Gastrocnemius medialis (tissue), 4 donors: Measurements from ENCODE around the gene LYRM2.

Experiments
- CTCF ChIP-seq, 5 experiments: fragments of 450-650 bp in 3 of 5; fragments of 200-600 bp in 2 of 5; sonication (generic) in 2 of 5; IDR thresholded peaks in 4 of 5; conservative IDR thresholded peaks in 1 of 5; 1 replicate in 4 of 5; 2 replicates in 1 of 5; pipeline ENCODE4 v1.5.1; 2016 to 2019; ENCODE audit warnings: antibody characterized with exemption in 5 of 5, mild to moderate bottlenecking in 3 of 5, moderate library complexity in 3 of 5
- POLR2A ChIP-seq, 2 donors: fragments of 450-650 bp; IDR thresholded peaks; one replicate each; pipeline ENCODE4 v1.6.1; 2017; ENCODE audit warnings: antibody characterized with exemption in 2 of 2, mild to moderate bottlenecking in 2 of 2, moderate library complexity in 2 of 2

- TF ChIP-seq CTCF (IDR thresholded peaks at IDR 0.05 in 4 of 5, conservative IDR thresholded peaks at IDR 0.05 in 1 of 5) (no peak), POLR2A (IDR thresholded peaks at IDR 0.05) (no peak)
Observed at GRCh38 chr6:89555031-89555430, 83.5 kb downstream of the LYRM2 start.
